GM18511 (cell line): Measurements from ENCODE around the gene TLCD1.

Source experiments
- ATAC-seq: cut with Tn5 transposase; IDR thresholded peaks from one replicate; pipeline ENCODE4 v1.9.1; 2021; ENCODE audit warnings: mild to moderate bottlenecking, moderate library complexity; ENCODE audit not compliant: unreplicated experiment

TLCD1 gene

GRCh38 chr17:28726226-28726626 lies at the start of gene TLCD1:
TSS of gene TLCD1 (minus strand) at chr17:28726233. CDS start at chr17:28726097, 136 bp downstream.
- no peak for ATAC-seq

- no peak for ATAC-seq
Observed at GRCh38 chr17:28774206-28774605, 48.2 kb upstream of the TLCD1 start.

GRCh38 chr17:28773736-28774135 lies 47.7 kb upstream of the TLCD1 start:
- no peak for ATAC-seq

- ATAC-seq = no peak
Observed at GRCh38 chr17:28765038-28765437, 39.0 kb upstream of the TLCD1 start.

GRCh38 chr17:28763804-28764266 lies 37.8 kb upstream of the TLCD1 start:
- ATAC-seq = no peak

- no peak for ATAC-seq
Observed at GRCh38 chr17:28763137-28763799, 37.2 kb upstream of the TLCD1 start.

- ATAC-seq = no peak
Observed at GRCh38 chr17:28760601-28761562, 34.8 kb upstream of the TLCD1 start.

- no peak for ATAC-seq
Observed at GRCh38 chr17:28759256-28759865, 33.3 kb upstream of the TLCD1 start.

GRCh38 chr17:28758411-28759121 lies 32.5 kb upstream of the TLCD1 start:
- ATAC-seq = no peak

GRCh38 chr17:28756049-28756804 lies 30.2 kb upstream of the TLCD1 start:
- ATAC-seq = no peak

GRCh38 chr17:28755486-28755885 lies 29.5 kb upstream of the TLCD1 start:
- no peak for ATAC-seq

GRCh38 chr17:28751600-28752366 lies 25.8 kb upstream of the TLCD1 start:
- no peak for ATAC-seq

- peak; percentile 79 for ATAC-seq
Observed at GRCh38 chr17:28750178-28751047, 24.4 kb upstream of the TLCD1 start.

GRCh38 chr17:28749516-28750177 lies 23.6 kb upstream of the TLCD1 start:
- ATAC-seq = no peak

- no peak for ATAC-seq
Observed at GRCh38 chr17:28748852-28749515, 23.0 kb upstream of the TLCD1 start.

GRCh38 chr17:28747801-28748750 lies 22.0 kb upstream of the TLCD1 start:
- no peak for ATAC-seq
